ENCODE results near the gene GAGE10.

DNA sequence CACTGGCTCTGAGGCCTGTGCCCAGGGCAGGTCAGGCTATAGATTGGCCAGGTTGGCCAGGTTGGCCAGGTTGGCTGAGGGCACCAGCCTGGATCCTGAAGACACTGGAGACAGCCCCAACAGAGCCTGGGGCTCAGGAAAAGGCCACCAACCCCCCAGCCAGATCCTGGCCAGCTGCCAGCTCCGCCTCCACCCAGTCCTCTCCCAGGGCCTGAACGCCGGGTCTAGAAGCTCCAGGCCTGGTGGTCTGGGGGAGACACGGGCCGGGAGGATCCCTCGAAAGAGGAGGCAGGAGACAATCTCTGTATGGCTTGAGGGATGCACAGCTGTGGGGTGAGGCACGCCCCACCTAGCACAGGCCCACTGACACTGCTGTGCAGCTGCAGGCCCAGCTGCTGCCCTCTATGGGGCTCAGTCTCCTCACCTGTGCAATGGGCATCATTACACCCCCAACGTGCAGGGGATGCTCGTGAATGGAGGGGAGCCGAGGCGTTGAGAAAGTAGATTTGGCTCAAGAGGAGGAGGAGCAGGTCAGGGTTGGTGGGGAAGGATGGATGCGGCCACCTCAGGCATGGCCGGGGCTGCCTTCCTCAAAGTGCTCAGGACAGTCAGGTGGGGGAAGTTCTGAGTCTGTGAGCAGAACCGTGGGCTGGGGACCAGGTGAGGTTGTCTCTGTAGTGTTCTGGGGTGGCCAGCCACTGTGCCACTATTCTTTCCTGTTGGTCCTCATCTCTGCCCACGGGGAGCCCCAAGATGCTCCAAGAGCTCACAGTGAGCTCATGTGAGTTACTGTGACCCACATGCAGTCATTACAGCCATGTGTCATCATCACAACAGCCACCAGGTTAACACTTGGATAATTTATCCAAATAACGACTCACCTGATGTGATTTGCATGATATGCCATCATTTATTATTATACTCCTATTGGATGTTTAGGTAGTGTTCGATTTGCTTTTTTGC is 10.8 kb upstream of the GAGE10 start:
- no peak for TF ChIP-seq POLR2A (IDR thresholded peaks at IDR 0.05)
- TF ChIP-seq, protein P1, sequence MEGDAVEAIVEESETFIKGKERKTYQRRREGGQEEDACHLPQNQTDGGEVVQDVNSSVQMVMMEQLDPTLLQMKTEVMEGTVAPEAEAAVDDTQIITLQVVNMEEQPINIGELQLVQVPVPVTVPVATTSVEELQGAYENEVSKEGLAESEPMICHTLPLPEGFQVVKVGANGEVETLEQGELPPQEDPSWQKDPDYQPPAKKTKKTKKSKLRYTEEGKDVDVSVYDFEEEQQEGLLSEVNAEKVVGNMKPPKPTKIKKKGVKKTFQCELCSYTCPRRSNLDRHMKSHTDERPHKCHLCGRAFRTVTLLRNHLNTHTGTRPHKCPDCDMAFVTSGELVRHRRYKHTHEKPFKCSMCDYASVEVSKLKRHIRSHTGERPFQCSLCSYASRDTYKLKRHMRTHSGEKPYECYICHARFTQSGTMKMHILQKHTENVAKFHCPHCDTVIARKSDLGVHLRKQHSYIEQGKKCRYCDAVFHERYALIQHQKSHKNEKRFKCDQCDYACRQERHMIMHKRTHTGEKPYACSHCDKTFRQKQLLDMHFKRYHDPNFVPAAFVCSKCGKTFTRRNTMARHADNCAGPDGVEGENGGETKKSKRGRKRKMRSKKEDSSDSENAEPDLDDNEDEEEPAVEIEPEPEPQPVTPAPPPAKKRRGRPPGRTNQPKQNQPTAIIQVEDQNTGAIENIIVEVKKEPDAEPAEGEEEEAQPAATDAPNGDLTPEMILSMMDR (IDR thresholded peaks at IDR 0.05) = no peak

Data from uterus (tissue), 2 donors.